ENCODE results near the gene UBE2G2. TPM values are rescaled to one million over a fixed set of nuclear protein-coding genes. Genes with fewer than 3 reads are reported as not detected.

The UBE2G2 gene
- total RNA-seq, 1 experiment from 2014 or later: 121 TPM

GRCh38 chr21:44783020-44783696 lies 18.5 kb downstream of the UBE2G2 start:
- no peak overlapping the region for H4K91ac ChIP-seq (ENCODE audit: insufficient read length, low read depth, low read length)
- no peaks in the 10 kb centered on the region for H3K4me1 ChIP-seq (ENCODE audit: insufficient read depth, low read length)
- Mint-ChIP-seq H3K4me1 (no peaks in the 10 kb centered on the region; a peak in 1 of 4 replicates), H3K4me3 (no peak overlapping the region), H3K9me3 (no peaks in the 10 kb centered on the region; a peak in 1 of 5 replicates), H3K36me3 (ENCODE audit: insufficient read depth in 1 of 3, low read depth in 3 of 3) (peaks cover 27 to 61% (median 30%) of the 10 kb centered on the region in 3 experiments; a peak in 6 of 7 replicates), H3K27me3 (ENCODE audit: low read depth) (no peaks in the 10 kb centered on the region), H3K27ac (no peak overlapping the region)
- no peak overlapping the region for H2BK120ac ChIP-seq (ENCODE audit: low read depth, low read length, poor library complexity, severe bottlenecking)
- no peak overlapping the region for H2BK15ac ChIP-seq (ENCODE audit: low read depth, low read length)
- no peaks in the 10 kb centered on the region for H3K9me3 ChIP-seq (ENCODE audit: control insufficient read depth, low read depth, low read length)
- no peak overlapping the region for H3K18ac ChIP-seq (ENCODE audit: insufficient read length, low read depth, low read length)
- no peaks in the 10 kb centered on the region for H4K20me1 ChIP-seq (ENCODE audit: control insufficient read depth, insufficient read depth, insufficient read length)
- no peak for DNase-seq
- no peak overlapping the region for H3K9ac ChIP-seq (ENCODE audit: extremely low read depth, insufficient read length, low read length)
- H3K79me2 ChIP-seq (ENCODE audit: insufficient read depth, low read length): peaks cover 11% of the 10 kb centered on the region; the same call in 1 of the 2 replicates
- TF ChIP-seq, protein P1, sequence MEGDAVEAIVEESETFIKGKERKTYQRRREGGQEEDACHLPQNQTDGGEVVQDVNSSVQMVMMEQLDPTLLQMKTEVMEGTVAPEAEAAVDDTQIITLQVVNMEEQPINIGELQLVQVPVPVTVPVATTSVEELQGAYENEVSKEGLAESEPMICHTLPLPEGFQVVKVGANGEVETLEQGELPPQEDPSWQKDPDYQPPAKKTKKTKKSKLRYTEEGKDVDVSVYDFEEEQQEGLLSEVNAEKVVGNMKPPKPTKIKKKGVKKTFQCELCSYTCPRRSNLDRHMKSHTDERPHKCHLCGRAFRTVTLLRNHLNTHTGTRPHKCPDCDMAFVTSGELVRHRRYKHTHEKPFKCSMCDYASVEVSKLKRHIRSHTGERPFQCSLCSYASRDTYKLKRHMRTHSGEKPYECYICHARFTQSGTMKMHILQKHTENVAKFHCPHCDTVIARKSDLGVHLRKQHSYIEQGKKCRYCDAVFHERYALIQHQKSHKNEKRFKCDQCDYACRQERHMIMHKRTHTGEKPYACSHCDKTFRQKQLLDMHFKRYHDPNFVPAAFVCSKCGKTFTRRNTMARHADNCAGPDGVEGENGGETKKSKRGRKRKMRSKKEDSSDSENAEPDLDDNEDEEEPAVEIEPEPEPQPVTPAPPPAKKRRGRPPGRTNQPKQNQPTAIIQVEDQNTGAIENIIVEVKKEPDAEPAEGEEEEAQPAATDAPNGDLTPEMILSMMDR (conservative IDR thresholded peaks at IDR 0.05): no peak
- WGBS (ENCODE audit: extremely low coverage, insufficient read length, low lambda C conversion rate): no CpG with 5 or more reads among the region's 5 CpGs
- H4K8ac ChIP-seq (replicated peaks; ENCODE audit: insufficient read length, low read depth, low read length): no peak overlapping the region
- H2BK20ac ChIP-seq (ENCODE audit: low read depth, low read length, poor library complexity, severe bottlenecking): no peak overlapping the region
- H3K56ac ChIP-seq (ENCODE audit: insufficient read length, low read depth, low read length): no peak overlapping the region
- no peak overlapping the region for H3K4ac ChIP-seq (ENCODE audit: low read depth, low read length)
- H2BK5ac ChIP-seq (ENCODE audit: insufficient read length, low read length): no peak overlapping the region
- no peak overlapping the region for H3K4me2 ChIP-seq (ENCODE audit: insufficient read depth, insufficient read length, low read length)
- H3K23ac ChIP-seq (ENCODE audit: insufficient read length, low read depth, low read length): no peak overlapping the region
- H3K14ac ChIP-seq (ENCODE audit: insufficient read depth, low read length): no peak overlapping the region
- H3K79me1 ChIP-seq (ENCODE audit: insufficient read depth, low read depth, low read length, poor library complexity, severe bottlenecking): peaks cover 3% of the 10 kb centered on the region
- no peak overlapping the region for H2AK5ac ChIP-seq (ENCODE audit: insufficient read length, low read length)
- H2AFZ ChIP-seq (ENCODE audit: low read length): no peak overlapping the region
- H3K27ac ChIP-seq (ENCODE audit: insufficient read length, low read depth, low read length): no peak overlapping the region
- no peaks in the 10 kb centered on the region for H3K27me3 ChIP-seq (ENCODE audit: insufficient read depth, low read length)
- H3K23me2 ChIP-seq (ENCODE audit: insufficient read length, low read depth, low read length, poor library complexity, severe bottlenecking): no peaks in the 10 kb centered on the region
- H3T11ph ChIP-seq (ENCODE audit: low read length): no peak overlapping the region
- H4K5ac ChIP-seq (ENCODE audit: insufficient read length, low read depth, low read length): no peak overlapping the region
- H2BK12ac ChIP-seq (ENCODE audit: insufficient read length, low read depth, low read length): no peak overlapping the region

All from H9 (cell line).